ENCODE measurements around the gene NAV1. TPM values are rescaled to one million over a fixed set of nuclear protein-coding genes. Genes with fewer than 3 reads are reported as not detected.

Gene NAV1
- total and polyA plus RNA-seq, 9 of the 15 experiments (the other 6 are each of a cell fraction or from before 2014, with no cell fraction given), result 0.91 to 16.8 (median 3.2) TPM

DNA sequence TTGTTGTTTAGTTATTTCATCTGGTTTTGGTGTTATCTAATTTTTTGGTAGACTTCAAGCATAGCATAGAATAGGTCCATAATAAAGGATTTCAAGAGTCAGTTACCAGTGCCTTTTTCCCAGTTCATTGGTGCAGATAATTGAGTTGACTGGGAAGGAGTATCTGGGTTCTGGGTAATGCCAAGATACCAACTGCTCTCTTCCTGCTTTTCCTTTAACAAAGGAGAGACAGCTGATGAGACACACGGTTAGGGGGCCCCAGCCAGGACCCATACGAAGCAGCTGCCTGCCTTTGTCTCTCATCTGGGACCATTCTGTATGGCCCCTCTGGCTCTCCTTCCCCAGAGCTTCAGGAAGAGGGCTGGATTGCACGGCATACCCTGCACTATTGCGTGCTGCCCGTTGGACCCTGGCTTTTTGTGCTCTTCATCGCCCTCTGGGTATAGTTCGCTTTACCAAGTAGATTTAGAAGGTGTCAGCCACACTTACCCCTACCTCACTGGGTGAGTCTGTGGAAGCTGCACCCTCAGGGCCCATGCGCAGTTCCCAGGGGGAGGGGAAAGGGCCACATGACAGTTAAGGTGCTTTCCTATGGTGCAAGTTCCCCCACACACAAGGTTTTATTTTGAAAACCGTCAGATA, 7.0 kb downstream of the NAV1 start:
- Histone ChIP-seq H3K27ac (ENCODE audit: extremely low read depth, low read depth, low read length) (no peak overlapping the region), H2AFZ (ENCODE audit: low read depth, low read length) (peak overlapping the region; percentile 51; the same call in 1 of the 2 replicates), H3K27me3 (ENCODE audit: control insufficient read depth in 2 of 2, insufficient read depth in 2 of 2, low read length in 2 of 2) (peaks cover 3 to 11% of the 10 kb centered on the region in 2 experiments; a peak in 1 of 5 replicates), H3K36me3 (ENCODE audit: control insufficient read depth, insufficient read depth, low read length) (no peaks in the 10 kb centered on the region), H3K4me3 (no peak overlapping the region), H4K20me1 (replicated peaks; ENCODE audit: control insufficient read depth, insufficient read depth, low read length) (no peaks in the 10 kb centered on the region), H3K4me1 (replicated peaks in 1 of 2; ENCODE audit: control insufficient read depth in 2 of 2, insufficient read depth in 2 of 2, low read length in 2 of 2) (peaks cover 0 to 3% of the 10 kb centered on the region in 2 experiments; a peak in 2 of 5 replicates), H3K9me1 (ENCODE audit: control insufficient read depth, insufficient read depth, low read length) (no peaks in the 10 kb centered on the region), H3K9me3 (replicated peaks; ENCODE audit: control insufficient read depth, insufficient read depth, low read depth, low read length) (no peaks in the 10 kb centered on the region), H3K9ac (ENCODE audit: insufficient read depth in 1 of 2, low read depth in 2 of 2, low read length in 2 of 2) (peak overlapping the region in 1 of 2 experiments; percentile 69; a peak in 1 of 4 replicates), H3K79me2 (ENCODE audit: control insufficient read depth, insufficient read depth, low read length) (no peaks in the 10 kb centered on the region), H3K4me2 (ENCODE audit: insufficient read depth, low read length) (no peak overlapping the region)
- intact Hi-C loops (cut with micrococcal nuclease) (no loop called here), in situ Hi-C loops (cut with MboI) (no loop called here)
- peak; percentile 57 for ATAC-seq
- no TSS peak for BruUV-seq (replicated peaks)
- ChIA-PET CTCF (ENCODE audit: low intra/inter-chr PET ratio) (no interaction called here), POLR2A (interaction anchor here (0.5 kb wide), 1 partner anchor 208 kb away, joined by 3 read pairs; no protein-coding TSS in a partner anchor)
- WGBS (ENCODE audit: insufficient coverage, low coverage, missing lambda C conversion rate), result 10% methylated on average over 9 of the region's 9 CpGs
- FAIRE-seq, result no peak
- peak in 1 of 4 experiments; percentile 22 for DNase-seq (ENCODE audit: extremely low read depth in 1 of 4, low spot score in 3 of 4)
- TF ChIP-seq NFYB (IDR thresholded peaks at IDR 0.05; ENCODE audit: extremely low read depth, insufficient read length), result no peak
- no peak for TF ChIP-seq ZFP36 (IDR thresholded peaks at IDR 0.05; ENCODE audit: low read depth, low read length, partially characterized antibody)
- TF ChIP-seq NRF1 (conservative IDR thresholded peaks at IDR 0.05 in 1 of 2, IDR thresholded peaks at IDR 0.05 in 1 of 2), result peak; percentile 68 to 74
- TF ChIP-seq, protein P1, sequence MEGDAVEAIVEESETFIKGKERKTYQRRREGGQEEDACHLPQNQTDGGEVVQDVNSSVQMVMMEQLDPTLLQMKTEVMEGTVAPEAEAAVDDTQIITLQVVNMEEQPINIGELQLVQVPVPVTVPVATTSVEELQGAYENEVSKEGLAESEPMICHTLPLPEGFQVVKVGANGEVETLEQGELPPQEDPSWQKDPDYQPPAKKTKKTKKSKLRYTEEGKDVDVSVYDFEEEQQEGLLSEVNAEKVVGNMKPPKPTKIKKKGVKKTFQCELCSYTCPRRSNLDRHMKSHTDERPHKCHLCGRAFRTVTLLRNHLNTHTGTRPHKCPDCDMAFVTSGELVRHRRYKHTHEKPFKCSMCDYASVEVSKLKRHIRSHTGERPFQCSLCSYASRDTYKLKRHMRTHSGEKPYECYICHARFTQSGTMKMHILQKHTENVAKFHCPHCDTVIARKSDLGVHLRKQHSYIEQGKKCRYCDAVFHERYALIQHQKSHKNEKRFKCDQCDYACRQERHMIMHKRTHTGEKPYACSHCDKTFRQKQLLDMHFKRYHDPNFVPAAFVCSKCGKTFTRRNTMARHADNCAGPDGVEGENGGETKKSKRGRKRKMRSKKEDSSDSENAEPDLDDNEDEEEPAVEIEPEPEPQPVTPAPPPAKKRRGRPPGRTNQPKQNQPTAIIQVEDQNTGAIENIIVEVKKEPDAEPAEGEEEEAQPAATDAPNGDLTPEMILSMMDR (IDR thresholded peaks at IDR 0.05 in 2 of 3, conservative IDR thresholded peaks at IDR 0.05 in 1 of 3; ENCODE audit: insufficient read depth in 2 of 3, low read depth in 1 of 3, low read length in 3 of 3), result peak in 1 of 3 experiments; percentile 21; a peak in 1 of 6 replicates
- no peak for TF ChIP-seq HNRNPUL1 (IDR thresholded peaks at IDR 0.05; ENCODE audit: low read length)
- no peak for TF ChIP-seq ZNF507 (tag; conservative IDR thresholded peaks at IDR 0.05)
- TF ChIP-seq, protein P2, sequence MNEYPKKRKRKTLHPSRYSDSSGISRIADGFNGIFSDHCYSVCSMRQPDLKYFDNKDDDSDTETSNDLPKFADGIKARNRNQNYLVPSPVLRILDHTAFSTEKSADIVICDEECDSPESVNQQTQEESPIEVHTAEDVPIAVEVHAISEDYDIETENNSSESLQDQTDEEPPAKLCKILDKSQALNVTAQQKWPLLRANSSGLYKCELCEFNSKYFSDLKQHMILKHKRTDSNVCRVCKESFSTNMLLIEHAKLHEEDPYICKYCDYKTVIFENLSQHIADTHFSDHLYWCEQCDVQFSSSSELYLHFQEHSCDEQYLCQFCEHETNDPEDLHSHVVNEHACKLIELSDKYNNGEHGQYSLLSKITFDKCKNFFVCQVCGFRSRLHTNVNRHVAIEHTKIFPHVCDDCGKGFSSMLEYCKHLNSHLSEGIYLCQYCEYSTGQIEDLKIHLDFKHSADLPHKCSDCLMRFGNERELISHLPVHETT (CRISPR knock-in tag; conservative IDR thresholded peaks at IDR 0.05 in 1 of 2, IDR thresholded peaks at IDR 0.05 in 1 of 2), result peak in 1 of 2 experiments; percentile 40; a peak in 1 of 4 replicates

All from K562 (cell line).